SU-DHL-6 (cell line): Measurements from ENCODE around the gene SELENOK.

ENCODE experiments used
- H2AFZ ChIP-seq: fragments of 200-600 bp; sonication (generic); 2 replicates; pipeline ENCODE4 v1.6.1; 2014; ENCODE audit warnings: low read depth, mild to moderate bottlenecking, moderate library complexity, mixed read lengths, antibody characterized with exemption, low read length; ENCODE audit not compliant: severe bottlenecking
- H3F3A ChIP-seq: fragments of 200-600 bp; shearing (Covaris generic); 2 replicates; pipeline ENCODE4 v1.6.0; 2016; ENCODE audit warnings: antibody characterized with exemption, mild to moderate bottlenecking; ENCODE audit not compliant: insufficient read depth
- H3K27ac ChIP-seq: fragments of 200-600 bp; sonication (generic); 2 replicates; pipeline ENCODE4 v1.5.1; 2016; ENCODE audit warnings: low read depth, mild to moderate bottlenecking, low read length, moderate library complexity, mixed read lengths
- H3K27me3 ChIP-seq: fragments of 200-600 bp; sonication (generic), shearing (Covaris generic); 2 replicates; pipeline ENCODE4 v1.6.0; 2014; ENCODE audit warnings: mild to moderate bottlenecking, low read length
- H3K36me3 ChIP-seq: fragments of 200-600 bp; sonication (generic); 2 replicates; pipeline ENCODE4 v1.6.1; 2014; ENCODE audit warnings: mild to moderate bottlenecking, low read length, mixed read lengths
- H3K4me2 ChIP-seq: fragments of 300-600, 200-600 bp; shearing (Covaris generic), sonication (generic); 2 replicates; pipeline ENCODE4 v1.6.0; 2014; ENCODE audit warnings: low read length, low read depth, mild to moderate bottlenecking; ENCODE audit not compliant: poor library complexity, severe bottlenecking
- H3K4me3 ChIP-seq: fragments of 200-600 bp; sonication (generic); 2 replicates; pipeline ENCODE4 v1.5.1; 2014; ENCODE audit warnings: antibody characterized with exemption, low read length, mild to moderate bottlenecking, mixed read lengths; ENCODE audit not compliant: insufficient read depth, poor library complexity, severe bottlenecking
- H3K79me2 ChIP-seq: fragments of 200-600 bp; sonication (generic); 2 replicates; pipeline ENCODE4 v1.6.1; 2014; ENCODE audit warnings: mild to moderate bottlenecking, low read length, moderate library complexity; ENCODE audit not compliant: insufficient read depth
- H3K9ac ChIP-seq: fragments of 200-600 bp; sonication (generic); 2 replicates; pipeline ENCODE4 v1.7.0; 2014; ENCODE audit warnings: mild to moderate bottlenecking, low read length
- H3K9me2 ChIP-seq: fragments of 200-600 bp; sonication (generic); replicated peaks from 2 replicates; pipeline ENCODE4 v1.6.1; 2014; ENCODE audit warnings: low read length; ENCODE audit not compliant: insufficient read depth
- H3K9me3 ChIP-seq: fragments of 200-600 bp; sonication (generic); 2 replicates; pipeline ENCODE4 v1.6.1; 2014; ENCODE audit warnings: low read length, mixed read lengths; ENCODE audit not compliant: insufficient read depth
- H4K20me1 ChIP-seq: fragments of 200-600 bp; sonication (generic); 2 replicates; pipeline ENCODE4 v1.6.1; 2014; ENCODE audit warnings: low read depth, mild to moderate bottlenecking, antibody characterized with exemption, low read length, moderate library complexity, mixed read lengths
- CTCF ChIP-seq: fragments of 200-600 bp; sonication (generic); IDR thresholded peaks from one replicate; pipeline ENCODE4 v1.5.1; 2017; ENCODE audit warnings: antibody characterized with exemption, mild to moderate bottlenecking, low read length, moderate library complexity; ENCODE audit not compliant: insufficient read depth, poor library complexity, severe bottlenecking
- EZH2phosphoT487 ChIP-seq: fragments of 200-600 bp; sonication (generic), shearing (Covaris generic); conservative IDR thresholded peaks from 2 replicates; pipeline ENCODE4 v1.6.1; 2018; ENCODE audit warnings: mild to moderate bottlenecking, antibody characterized with exemption, low read length, moderate library complexity, mixed read lengths

Gene SELENOK

GRCh38 chr3:53902067-53902466 is 10.4 kb upstream of the SELENOK start:
- H3K9me2 ChIP-seq, result no peaks in the 10 kb centered on the region
- H3K79me2 ChIP-seq, result no peaks in the 10 kb centered on the region
- TF ChIP-seq CTCF, result no peak
- no peak for TF ChIP-seq EZH2phosphoT487
- no peak overlapping the region for H3K9ac ChIP-seq
- no peaks in the 10 kb centered on the region for H3K9me3 ChIP-seq
- H3K4me2 ChIP-seq, result no peak overlapping the region
- no peak overlapping the region for H2AFZ ChIP-seq
- no peak overlapping the region for H3K27ac ChIP-seq
- no peaks in the 10 kb centered on the region for H3K36me3 ChIP-seq
- no peaks in the 10 kb centered on the region for H4K20me1 ChIP-seq
- H3K27me3 ChIP-seq, result no peaks in the 10 kb centered on the region
- H3F3A ChIP-seq, result no peaks in the 10 kb centered on the region
- no peak overlapping the region for H3K4me3 ChIP-seq

GRCh38 chr3:53900666-53901331 is 9.1 kb upstream of the SELENOK start:
- Histone ChIP-seq H3K27ac (no peak overlapping the region), H3F3A (no peaks in the 10 kb centered on the region), H3K4me3 (no peak overlapping the region), H2AFZ (no peak overlapping the region), H3K9me2 (no peaks in the 10 kb centered on the region), H3K36me3 (no peaks in the 10 kb centered on the region), H3K4me2 (no peak overlapping the region), H3K9me3 (no peaks in the 10 kb centered on the region), H3K9ac (no peak overlapping the region), H4K20me1 (no peaks in the 10 kb centered on the region), H3K27me3 (no peaks in the 10 kb centered on the region), H3K79me2 (no peaks in the 10 kb centered on the region)
- TF ChIP-seq CTCF (no peak), EZH2phosphoT487 (no peak)

GRCh38 chr3:53899750-53900149 is 8.1 kb upstream of the SELENOK start:
- TF ChIP-seq CTCF (no peak), EZH2phosphoT487 (no peak)
- H4K20me1 ChIP-seq, result no peaks in the 10 kb centered on the region
- no peaks in the 10 kb centered on the region for H3K9me2 ChIP-seq
- no peaks in the 10 kb centered on the region for H3F3A ChIP-seq
- H3K27ac ChIP-seq, result no peak overlapping the region
- H3K36me3 ChIP-seq, result no peaks in the 10 kb centered on the region
- H3K9me3 ChIP-seq, result no peaks in the 10 kb centered on the region
- H3K9ac ChIP-seq, result no peak overlapping the region
- no peaks in the 10 kb centered on the region for H3K27me3 ChIP-seq
- H3K4me2 ChIP-seq, result no peak overlapping the region
- no peak overlapping the region for H3K4me3 ChIP-seq
- no peak overlapping the region for H2AFZ ChIP-seq
- H3K79me2 ChIP-seq, result no peaks in the 10 kb centered on the region
